GM19463 (cell line): Measurements from ENCODE around the gene NLN.
"Not testable (repeated sequence)": the region's sequence is repeated elsewhere in the genome, so short reads cannot be mapped to it uniquely, and the experiment has no call there.

Experiments
- ATAC-seq: cut with Tn5 transposase; IDR thresholded peaks from one replicate; pipeline ENCODE4 v1.9.1; 2021; ENCODE audit warnings: mild to moderate bottlenecking, moderate library complexity; ENCODE audit not compliant: unreplicated experiment

NLN gene

GRCh38 chr5:65769539-65769938 lies 47.5 kb downstream of the NLN start:
- no peak for ATAC-seq

- no peak for ATAC-seq
Observed at GRCh38 chr5:65771266-65771665, 49.3 kb downstream of the NLN start.

- ATAC-seq = not testable (repeated sequence)
Observed at GRCh38 chr5:65772963-65773362, 51.0 kb downstream of the NLN start.

- ATAC-seq = peak; percentile 50
Observed at GRCh38 chr5:65774346-65774745, 52.3 kb downstream of the NLN start.

GRCh38 chr5:65775476-65775875 lies 53.5 kb downstream of the NLN start:
- ATAC-seq = no peak

- no peak for ATAC-seq
Observed at GRCh38 chr5:65776441-65777141, 54.6 kb downstream of the NLN start.

- ATAC-seq = no peak
Observed at GRCh38 chr5:65778126-65778525, 56.1 kb downstream of the NLN start.

GRCh38 chr5:65779643-65780042 lies 57.6 kb downstream of the NLN start:
- peak; percentile 47 for ATAC-seq

- ATAC-seq = not testable (repeated sequence)
Observed at GRCh38 chr5:65788296-65788695, 66.3 kb downstream of the NLN start.

- no peak for ATAC-seq
Observed at GRCh38 chr5:65790371-65791163, 68.6 kb downstream of the NLN start.

- ATAC-seq = no peak
Observed at GRCh38 chr5:65791712-65792673, 70.0 kb downstream of the NLN start.

GRCh38 chr5:65796269-65796668 lies 74.3 kb downstream of the NLN start:
- no peak for ATAC-seq

GRCh38 chr5:65796751-65797316 lies 74.8 kb downstream of the NLN start:
- no peak for ATAC-seq

GRCh38 chr5:65797481-65797880 lies 75.5 kb downstream of the NLN start:
- no peak for ATAC-seq

- no peak for ATAC-seq
Observed at GRCh38 chr5:65799857-65800256, 77.9 kb downstream of the NLN start.

GRCh38 chr5:65800775-65801174 lies 78.8 kb downstream of the NLN start:
- ATAC-seq = no peak

- no peak for ATAC-seq
Observed at GRCh38 chr5:65801352-65801783, 79.4 kb downstream of the NLN start.

- ATAC-seq = no peak
Observed at GRCh38 chr5:65802080-65802479, 80.1 kb downstream of the NLN start.

GRCh38 chr5:65802820-65803219 lies 80.8 kb downstream of the NLN start:
- ATAC-seq = no peak

- ATAC-seq = no peak
Observed at GRCh38 chr5:65803699-65804391, 81.8 kb downstream of the NLN start.
